Measurements from ENCODE around the gene SURF6.
A peak's percentile ranks its signal among the peaks of the same experiment; 100 is the strongest.

The SURF6 gene

DNA sequence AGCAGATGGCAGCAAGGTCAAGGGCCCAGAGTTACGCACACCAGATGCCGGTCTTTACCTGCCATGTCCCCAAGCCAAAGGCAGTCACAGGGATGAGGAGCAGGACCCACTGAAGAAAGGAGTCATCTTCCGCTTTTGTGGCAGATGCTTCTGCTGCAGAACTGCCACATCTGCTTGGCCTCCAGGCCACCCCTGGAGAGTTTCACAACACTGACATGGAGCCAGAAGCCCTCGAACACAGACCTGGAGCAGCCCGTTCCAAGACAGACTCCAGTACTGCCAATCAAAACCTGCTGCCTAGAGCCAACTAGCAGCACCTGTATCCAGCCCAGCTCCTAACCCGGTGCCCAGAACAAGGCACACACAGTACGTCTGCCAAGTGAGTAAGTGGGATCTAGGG lies 18.8 kb upstream of the SURF6 start:
- TF ChIP-seq, protein P1, sequence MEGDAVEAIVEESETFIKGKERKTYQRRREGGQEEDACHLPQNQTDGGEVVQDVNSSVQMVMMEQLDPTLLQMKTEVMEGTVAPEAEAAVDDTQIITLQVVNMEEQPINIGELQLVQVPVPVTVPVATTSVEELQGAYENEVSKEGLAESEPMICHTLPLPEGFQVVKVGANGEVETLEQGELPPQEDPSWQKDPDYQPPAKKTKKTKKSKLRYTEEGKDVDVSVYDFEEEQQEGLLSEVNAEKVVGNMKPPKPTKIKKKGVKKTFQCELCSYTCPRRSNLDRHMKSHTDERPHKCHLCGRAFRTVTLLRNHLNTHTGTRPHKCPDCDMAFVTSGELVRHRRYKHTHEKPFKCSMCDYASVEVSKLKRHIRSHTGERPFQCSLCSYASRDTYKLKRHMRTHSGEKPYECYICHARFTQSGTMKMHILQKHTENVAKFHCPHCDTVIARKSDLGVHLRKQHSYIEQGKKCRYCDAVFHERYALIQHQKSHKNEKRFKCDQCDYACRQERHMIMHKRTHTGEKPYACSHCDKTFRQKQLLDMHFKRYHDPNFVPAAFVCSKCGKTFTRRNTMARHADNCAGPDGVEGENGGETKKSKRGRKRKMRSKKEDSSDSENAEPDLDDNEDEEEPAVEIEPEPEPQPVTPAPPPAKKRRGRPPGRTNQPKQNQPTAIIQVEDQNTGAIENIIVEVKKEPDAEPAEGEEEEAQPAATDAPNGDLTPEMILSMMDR (IDR thresholded peaks at IDR 0.05; ENCODE audit: borderline replicate concordance, control extremely low read depth, extremely low read depth, insufficient read depth, missing control alignments) = no peak
- in situ Hi-C loops (cut with MboI; ENCODE audit: low sequenced_read_pairs, unreplicated experiment) = no loop called here
- no peak for DNase-seq (ENCODE audit: low spot score)

DNA sequence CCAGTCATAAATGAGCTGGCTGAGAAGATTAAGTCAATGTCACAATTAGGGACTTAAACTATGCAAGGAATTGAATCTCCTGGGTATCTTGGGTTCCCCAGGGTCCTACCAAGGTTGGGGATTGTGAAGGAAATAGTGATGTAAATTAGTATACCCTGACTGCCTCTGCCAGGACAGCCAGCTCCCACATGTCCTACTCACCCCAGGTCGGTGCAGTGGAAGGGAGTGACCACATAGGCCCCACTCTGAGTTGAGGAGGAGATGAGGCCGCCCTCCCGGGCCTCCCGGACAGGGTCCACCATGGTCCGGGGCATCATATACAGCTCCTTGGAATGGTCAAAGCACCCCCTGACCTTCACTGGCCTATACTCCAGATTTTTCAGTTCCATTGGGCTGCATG lies 17.6 kb upstream of the SURF6 start:
- DNase-seq (ENCODE audit: low spot score) = no peak
- TF ChIP-seq, protein P1 (IDR thresholded peaks at IDR 0.05; ENCODE audit: borderline replicate concordance, control extremely low read depth, extremely low read depth, insufficient read depth, missing control alignments) = no peak
- in situ Hi-C loops (cut with MboI; ENCODE audit: low sequenced_read_pairs, unreplicated experiment) = no loop called here

DNA sequence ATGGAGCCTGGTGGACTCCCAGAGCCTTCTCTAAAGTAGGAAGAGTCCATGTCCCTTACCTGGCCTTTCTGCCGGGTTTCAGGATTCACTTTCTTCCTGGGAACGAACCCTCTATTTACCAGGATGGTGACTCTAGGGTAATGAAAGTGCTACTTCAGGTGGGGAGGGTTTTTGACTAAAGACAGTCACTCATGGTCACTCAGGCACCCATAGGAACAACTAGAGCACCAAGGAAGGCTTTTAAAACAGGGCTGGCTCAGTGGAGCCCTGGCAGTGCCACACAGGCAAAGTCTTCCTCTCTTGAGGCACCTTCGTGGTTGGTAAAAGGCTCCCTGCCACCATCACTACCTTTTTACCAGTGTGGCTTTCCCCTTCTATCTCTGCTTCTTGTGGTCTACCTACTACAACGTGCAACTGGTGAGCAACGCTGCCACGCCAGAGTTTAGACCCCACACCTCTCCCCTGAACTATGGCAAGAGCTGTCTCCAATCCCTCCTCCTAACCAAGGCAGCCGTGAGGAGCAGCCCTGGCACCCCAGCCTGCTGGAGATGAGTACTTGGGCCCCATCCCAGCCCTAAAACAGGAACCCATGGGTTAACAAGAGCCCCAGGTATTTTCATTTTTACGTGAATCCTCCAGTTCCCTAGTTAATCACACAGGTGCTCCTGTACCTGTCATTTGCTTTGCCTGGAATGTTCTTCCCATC lies 16.8 kb upstream of the SURF6 start:
- in situ Hi-C loops (cut with MboI; ENCODE audit: low sequenced_read_pairs, unreplicated experiment) = no loop called here
- no peak for DNase-seq (ENCODE audit: low spot score)
- TF ChIP-seq, protein P1 (IDR thresholded peaks at IDR 0.05; ENCODE audit: borderline replicate concordance, control extremely low read depth, extremely low read depth, insufficient read depth, missing control alignments) = no peak

DNA sequence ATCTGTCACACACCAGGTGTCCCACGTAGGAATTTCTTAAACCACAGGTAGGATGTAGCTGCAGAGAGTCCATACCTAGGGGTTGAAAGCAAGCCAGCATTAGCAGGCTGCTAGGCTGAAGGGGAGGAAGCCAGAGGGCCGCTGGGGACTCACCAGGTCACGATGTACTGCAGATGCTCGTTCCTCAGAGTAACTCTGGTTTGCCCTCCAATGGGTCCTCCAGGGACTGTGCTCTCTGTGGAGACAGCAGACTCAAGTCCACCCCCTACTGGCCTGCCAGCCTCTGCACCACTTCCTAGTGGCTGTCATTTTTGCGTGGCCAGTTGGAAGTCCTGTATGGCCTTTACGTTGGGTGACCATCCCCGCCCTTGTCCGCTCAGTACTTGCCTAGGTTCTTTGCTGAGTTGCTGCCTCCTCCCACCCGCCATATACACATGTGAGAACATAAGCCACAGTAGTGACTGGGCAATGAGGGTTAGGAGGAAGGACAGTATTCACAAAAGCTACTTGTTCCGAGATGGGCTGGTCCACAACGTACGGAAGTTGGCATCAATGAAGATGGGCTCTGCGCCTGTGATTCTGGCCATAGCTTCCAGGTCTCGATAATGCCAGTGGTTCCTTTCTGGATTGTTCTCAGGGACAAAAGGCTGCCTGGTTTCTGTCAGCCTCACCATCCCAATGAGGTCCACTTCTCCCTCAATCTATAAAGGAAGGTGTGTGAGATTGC lies 16.1 kb upstream of the SURF6 start:
- in situ Hi-C loops (cut with MboI; ENCODE audit: low sequenced_read_pairs, unreplicated experiment) = no loop called here
- TF ChIP-seq, protein P1 (IDR thresholded peaks at IDR 0.05; ENCODE audit: borderline replicate concordance, control extremely low read depth, extremely low read depth, insufficient read depth, missing control alignments) = peak; percentile 41
- DNase-seq (ENCODE audit: low spot score) = peak; percentile 62

DNA sequence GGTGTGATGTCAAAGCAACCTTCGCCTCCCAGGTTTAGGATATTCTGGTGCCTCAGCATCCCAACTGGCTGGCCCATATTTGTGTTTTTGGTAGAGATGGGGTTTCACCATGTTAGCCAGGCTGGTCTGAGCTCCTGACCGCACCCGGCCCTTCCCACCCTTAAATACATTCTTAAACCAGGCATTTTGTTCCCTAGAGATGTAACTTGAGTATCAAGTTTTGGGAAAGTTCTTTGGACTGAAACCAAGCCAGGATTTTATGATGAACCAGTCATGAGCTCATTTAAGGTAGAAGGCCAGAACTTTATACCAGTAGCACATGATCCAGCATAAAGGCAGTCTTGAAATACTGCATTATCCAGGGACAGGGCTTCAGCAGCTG lies 15.5 kb upstream of the SURF6 start:
- DNase-seq (ENCODE audit: low spot score) = no peak
- TF ChIP-seq, protein P1 (IDR thresholded peaks at IDR 0.05; ENCODE audit: borderline replicate concordance, control extremely low read depth, extremely low read depth, insufficient read depth, missing control alignments) = no peak
- in situ Hi-C loops (cut with MboI; ENCODE audit: low sequenced_read_pairs, unreplicated experiment) = no loop called here

DNA sequence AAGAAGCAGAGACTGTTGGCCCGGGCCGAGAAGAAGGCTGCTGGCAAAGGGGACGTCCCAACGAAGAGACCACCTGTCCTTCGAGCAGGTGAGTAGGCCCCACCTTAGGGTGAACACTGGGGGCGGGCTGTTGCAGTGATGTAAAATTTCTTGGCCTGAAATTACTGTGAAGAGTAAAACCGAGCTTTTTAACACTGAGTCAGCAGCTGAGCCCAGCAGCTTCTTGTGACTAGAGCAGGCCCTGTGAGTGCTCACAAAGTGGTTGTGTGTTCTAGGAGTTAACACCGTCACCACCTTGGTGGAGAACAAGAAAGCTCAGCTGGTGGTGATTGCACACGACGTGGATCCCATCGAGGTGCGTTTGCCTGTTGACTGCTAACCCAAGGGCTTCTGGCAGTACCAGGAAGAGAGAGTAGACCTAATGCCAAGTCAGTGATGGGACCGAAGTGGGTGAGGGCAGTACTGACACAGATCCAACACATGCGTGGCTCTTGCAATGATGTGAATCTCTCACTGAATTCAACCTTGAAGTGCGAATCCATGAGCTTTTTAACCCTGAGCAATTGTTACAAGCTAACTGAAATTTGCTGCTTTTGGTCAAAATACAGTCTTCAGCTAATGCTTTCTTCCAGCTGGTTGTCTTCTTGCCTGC lies 14.1 kb upstream of the SURF6 start:
- in situ Hi-C loops (cut with MboI; ENCODE audit: low sequenced_read_pairs, unreplicated experiment) = no loop called here
- TF ChIP-seq, protein P1 (IDR thresholded peaks at IDR 0.05; ENCODE audit: borderline replicate concordance, control extremely low read depth, extremely low read depth, insufficient read depth, missing control alignments) = no peak

More for the DNA sequence above, 14.1 kb upstream of the SURF6 start:
- DNase-seq (ENCODE audit: low spot score) = no peak
